H1 (cell line): ENCODE measurements around the gene ZNF548. TPM values are rescaled to one million over a fixed set of nuclear protein-coding genes. Genes with fewer than 3 reads are reported as not detected.

Experiments
- CTCF ChIA-PET: fragments of 300-600 bp; sonication (Branson Sonifier 250); formaldehyde crosslinking; loops from one replicate; lab custom pipeline; 2021; ENCODE audit not compliant: partially characterized antibody; lab: Charles Lee
- POLR2A ChIA-PET: fragments of 300-600 bp; sonication (Branson Sonifier 250); formaldehyde crosslinking; loops from one replicate; lab custom pipeline; 2021; ENCODE audit warnings: inconsistent platforms; ENCODE audit not compliant: partially characterized antibody; lab: Charles Lee
- DNase-seq, 2 experiments: peaks; one replicate each; pipeline versions ENCODE4 v3.0.0 to v3.0.0-alpha.2; 2010 to 2022; ENCODE audit warnings: low spot score in 2 of 2, low read depth in 1 of 2, mixed read lengths in 1 of 2
- FAIRE-seq: peaks from 2 replicates; lab custom pipeline; 2011; peaks lifted over from hg19 to GRCh38; lab: Jason Lieb, UNC
- H2AFZ ChIP-seq: 2 replicates; pipeline ENCODE4 v1.8.1; 2012; ENCODE audit warnings: low read length, inconsistent platforms
- H2AK5ac ChIP-seq: 2 replicates; pipeline ENCODE4 v1.6.1; 2013; ENCODE audit warnings: low read depth, low read length
- H2BK120ac ChIP-seq: replicated peaks from 2 replicates; pipeline ENCODE3; 2013; ENCODE audit warnings: low read depth, low read length, inconsistent platforms
- H2BK12ac ChIP-seq: 2 replicates; pipeline ENCODE4 v1.6.1; 2013; ENCODE audit warnings: low read depth, low read length
- H2BK15ac ChIP-seq: 2 replicates; pipeline ENCODE4 v1.6.1; 2013; ENCODE audit warnings: low read length
- H2BK20ac ChIP-seq: 2 replicates; pipeline ENCODE4 v1.6.1; 2013; ENCODE audit warnings: low read length
- H2BK5ac ChIP-seq: 2 replicates; pipeline ENCODE4 v1.6.1; 2013; ENCODE audit warnings: low read depth, low read length
- H3K14ac ChIP-seq: 2 replicates; pipeline ENCODE4 v1.6.1; 2013; ENCODE audit warnings: inconsistent platforms; ENCODE audit not compliant: insufficient read length
- H3K18ac ChIP-seq: 2 replicates; pipeline ENCODE4 v1.6.1; 2013; ENCODE audit warnings: low read length; ENCODE audit errors: extremely low read depth
- H3K23ac ChIP-seq: 2 replicates; pipeline ENCODE4 v1.6.1; 2013; ENCODE audit warnings: inconsistent platforms; ENCODE audit not compliant: insufficient read length
- H3K23me2 ChIP-seq: 2 replicates; pipeline ENCODE4 v1.6.1; 2013; ENCODE audit warnings: low read depth, low read length
- H3K27ac ChIP-seq: 2 replicates; pipeline ENCODE4 v1.6.1; 2011; ENCODE audit warnings: low read depth, low read length, inconsistent platforms
- H3K27me3 ChIP-seq, 4 experiments: replicated peaks in 1 of 4; 1 replicate in 1 of 4; 2 replicates in 3 of 4; pipeline versions ENCODE4 v1.6.1 to v1.8.1; 2011 to 2013; ENCODE audit warnings: low read length in 3 of 4, mild to moderate bottlenecking in 3 of 4, inconsistent platforms in 2 of 4, mixed read lengths in 2 of 4, moderate library complexity in 1 of 4; ENCODE audit not compliant: control insufficient read depth in 3 of 4, insufficient read depth in 3 of 4; ENCODE audit errors: extremely low read depth in 1 of 4
- H3K36me3 ChIP-seq, 4 experiments: 2 replicates each; pipeline versions ENCODE4 v1.6.1 to v1.8.1; 2011 to 2013; ENCODE audit warnings: mild to moderate bottlenecking in 4 of 4, low read length in 3 of 4, moderate library complexity in 2 of 4, control low read depth in 1 of 4, inconsistent platforms in 1 of 4; ENCODE audit not compliant: insufficient read depth in 4 of 4, control insufficient read depth in 2 of 4
- H3K4ac ChIP-seq: replicated peaks from 2 replicates; pipeline ENCODE3; 2013; ENCODE audit warnings: low read length, low read depth, mixed read lengths, inconsistent platforms; ENCODE audit not compliant: insufficient read length
- H3K4me1 ChIP-seq, 4 experiments: replicated peaks in 1 of 4; 1 replicate in 1 of 4; 2 replicates in 3 of 4; pipeline versions ENCODE4 v1.6.1 to v1.8.1; 2011 to 2013; ENCODE audit warnings: low read length in 3 of 4, inconsistent platforms in 2 of 4, mixed read lengths in 1 of 4; ENCODE audit not compliant: insufficient read depth in 4 of 4, control insufficient read depth in 3 of 4
- H3K4me2 ChIP-seq, 2 experiments: 2 replicates each; pipeline versions ENCODE4 v1.6.1 to v1.8.1; 2011 to 2013; ENCODE audit warnings: low read depth in 2 of 2, low read length in 2 of 2, control low read depth in 1 of 2, inconsistent platforms in 1 of 2, mild to moderate bottlenecking in 1 of 2; ENCODE audit not compliant: insufficient read depth in 1 of 2
- H3K4me3 ChIP-seq, 4 experiments: fragments of 200-600, 300-600 bp in 1 of 4; sonication (generic), shearing (Covaris generic), sonication (Bioruptor Twin) in 1 of 4; 2 replicates each; pipeline versions ENCODE4 v1.5.1 to v1.8.1; 2011 to 2016; ENCODE audit warnings: low read length in 4 of 4, low read depth in 3 of 4, control low read depth in 2 of 4, inconsistent platforms in 2 of 4, mild to moderate bottlenecking in 2 of 4, mixed read lengths in 1 of 4, moderate library complexity in 1 of 4; ENCODE audit not compliant: insufficient read depth in 2 of 4; ENCODE audit errors: extremely low read depth in 1 of 4
- H3K56ac ChIP-seq: replicated peaks from 2 replicates; pipeline ENCODE3; 2013; ENCODE audit warnings: low read depth, mild to moderate bottlenecking, mixed read lengths, low read length, inconsistent platforms; ENCODE audit not compliant: insufficient read length
- H3K79me1 ChIP-seq: 2 replicates; pipeline ENCODE4 v1.6.1; 2013; ENCODE audit warnings: low read depth, low read length, control low read depth
- H3K79me2 ChIP-seq, 2 experiments: 2 replicates each; pipeline versions ENCODE4 v1.6.1 to v1.8.1; 2012 to 2013; ENCODE audit warnings: low read length in 2 of 2, mild to moderate bottlenecking in 2 of 2, inconsistent platforms in 1 of 2; ENCODE audit not compliant: insufficient read depth in 2 of 2, control insufficient read depth in 1 of 2
- H3K9ac ChIP-seq, 4 experiments: replicated peaks in 1 of 4; 1 replicate in 1 of 4; 2 replicates in 3 of 4; pipeline versions ENCODE4 v1.6.1 to v1.8.1; 2011 to 2013; ENCODE audit warnings: low read depth in 3 of 4, low read length in 3 of 4, control low read depth in 2 of 4, mild to moderate bottlenecking in 2 of 4, moderate library complexity in 2 of 4, inconsistent platforms in 1 of 4; ENCODE audit errors: extremely low read depth in 1 of 4
- H3K9me3 ChIP-seq, 2 experiments: 2 replicates each; pipeline versions ENCODE4 v1.6.1 to v1.8.1; 2012 to 2013; ENCODE audit warnings: mild to moderate bottlenecking in 2 of 2, moderate library complexity in 2 of 2, control low read depth in 1 of 2, inconsistent platforms in 1 of 2, low read depth in 1 of 2, low read length in 1 of 2, mixed read lengths in 1 of 2; ENCODE audit not compliant: insufficient read depth in 2 of 2
- H4K20me1 ChIP-seq, 2 experiments: replicated peaks in 1 of 2; 2 replicates each; pipeline versions ENCODE3 to v1.8.1; 2011 to 2013; ENCODE audit warnings: inconsistent platforms in 2 of 2, low read length in 2 of 2, mild to moderate bottlenecking in 1 of 2; ENCODE audit not compliant: insufficient read depth in 2 of 2, control insufficient read depth in 1 of 2
- H4K5ac ChIP-seq: 2 replicates; pipeline ENCODE4 v1.6.1; 2013; ENCODE audit warnings: low read length, low read depth, mixed read lengths, inconsistent platforms; ENCODE audit not compliant: insufficient read length
- H4K8ac ChIP-seq: 2 replicates; pipeline ENCODE4 v1.8.0; 2013; ENCODE audit warnings: mild to moderate bottlenecking, moderate library complexity, low read length, inconsistent platforms; ENCODE audit not compliant: insufficient read depth; ENCODE audit errors: extremely low read depth
- H4K91ac ChIP-seq: replicated peaks from 2 replicates; pipeline ENCODE3; 2013; ENCODE audit warnings: low read length, mixed read lengths, inconsistent platforms; ENCODE audit not compliant: insufficient read length
- ATF3 ChIP-seq: IDR thresholded peaks from 2 replicates; pipeline ENCODE4 v1.6.1; 2011; ENCODE audit warnings: low read depth, mild to moderate bottlenecking, low read length; ENCODE audit not compliant: insufficient read depth
- BACH1 ChIP-seq: IDR thresholded peaks from 2 replicates; pipeline ENCODE4 v1.6.1; 2012; ENCODE audit warnings: low read length, improper control_type of control experiment
- CEBPB ChIP-seq: IDR thresholded peaks from 2 replicates; pipeline ENCODE4 v1.6.1; 2012; ENCODE audit warnings: low read depth, low read length
- CHD1 ChIP-seq: IDR thresholded peaks from 2 replicates; pipeline ENCODE4 v1.6.1; 2012; ENCODE audit warnings: low read depth, low read length, improper control_type of control experiment
- E2F6 ChIP-seq: IDR thresholded peaks from 2 replicates; pipeline ENCODE4 v1.6.1; 2012; ENCODE audit warnings: inconsistent platforms
- GTF2F1 ChIP-seq: IDR thresholded peaks from 2 replicates; pipeline ENCODE4 v1.6.1; 2012; ENCODE audit warnings: low read depth, low read length, improper control_type of control experiment, borderline replicate concordance
- PHF8 ChIP-seq: fragments of 200-600 bp; sonication (generic); conservative IDR thresholded peaks from 2 replicates; pipeline ENCODE4 v1.7.1; 2012; ENCODE audit warnings: low read depth, mild to moderate bottlenecking, inconsistent platforms, low read length, moderate library complexity
- SAP30 ChIP-seq: fragments of 300-600 bp; sonication (generic); IDR thresholded peaks from 2 replicates; pipeline ENCODE4 v1.7.1; 2012; ENCODE audit warnings: low read length, moderate library complexity, mild to moderate bottlenecking, inconsistent platforms; ENCODE audit not compliant: insufficient read depth, insufficient replicate concordance
- SUZ12 ChIP-seq: fragments of 200-600 bp; sonication (generic); IDR thresholded peaks from 2 replicates; pipeline ENCODE4 v1.6.1; 2012; ENCODE audit warnings: mild to moderate bottlenecking, inconsistent platforms, low read length, moderate library complexity, mixed read lengths
- YY1 ChIP-seq: IDR thresholded peaks from 2 replicates; pipeline ENCODE4 v1.6.1; 2011; ENCODE audit warnings: low read depth, mild to moderate bottlenecking, low read length
- WGBS, 2 experiments: shearing (Covaris generic) in 1 of 2; methylation state at CpG; one replicate each; pipeline versions ENCODE4 v1.1.6 to v1.1.7; 2013 to 2015; ENCODE audit warnings: low lambda C conversion rate in 2 of 2, mixed read lengths in 2 of 2, inconsistent platforms in 1 of 2, low coverage in 1 of 2, missing lambda C conversion rate in 1 of 2; ENCODE audit not compliant: insufficient replicate concordance in 2 of 2, insufficient coverage in 1 of 2, insufficient read length in 1 of 2; ENCODE audit errors: extremely low coverage in 1 of 2, missing lambda C conversion rate in 1 of 2; 5-methylcytosine and 5-hydroxymethylcytosine counted together
- polyA plus RNA-seq, 7 experiments: library from polyadenylated mRNA; depleted of rRNA in 3 of 7; stranded (reverse) in 5 of 7; unstranded in 2 of 7; fragments of >200 nt in 5 of 7; fragments of 200-250 nt in 2 of 7; gene quantifications; 1 replicate in 5 of 7; 2 replicates in 1 of 7; 4 replicates in 1 of 7; pipeline versions ENCODE4 v1.2.1 to v1.2.3, GENCODE V29; 2011 to 2013; ENCODE audit warnings: missing spikeins in 2 of 7, mixed read lengths in 2 of 7
- total RNA-seq: library from RNA; stranded (reverse); fragmentation: NEBNext Ultra II Directional; extraction: Animal tissue kit (Norgen Biotek cat#: 25700); gene quantifications from 2 replicates; pipeline ENCODE4 v1.2.1, GENCODE V29; 2021

The ZNF548 gene
- total and polyA plus RNA-seq, 2 of the 8 experiments (the other 6 are each of a cell fraction or from before 2014, with no cell fraction given): 7.4 to 9.9 TPM

GRCh38 chr19:57434386-57435061 lies 44.9 kb downstream of the ZNF548 start:
- H3K4me3 ChIP-seq: peak overlapping the region; percentile 64 to 89 (median 81)
- peak overlapping the region; percentile 13; the same call in 1 of the 2 replicates for H2BK12ac ChIP-seq
- peak overlapping the region; percentile 4 for H4K5ac ChIP-seq
- ChIA-PET CTCF (interaction anchor here (0.7 to 3.6 kb wide), 3 partner anchors 8 to 29 kb away, joined by 3 to 10 read pairs (median 3); no protein-coding TSS in a partner anchor), POLR2A (interaction anchor here (0.8 to 7.0 kb wide), 22 partner anchors 9 to 476 kb away, joined by 3 to 49 read pairs (median 5); partner anchors contain the start of genes ZNF154, ZNF17, ZNF419 and ZNF548)
- FAIRE-seq (peak; percentile 68), DNase-seq (peak in 1 of 2 experiments; percentile 49)
- peak overlapping the region; percentile 76 for H3K27ac ChIP-seq
- peaks cover 0 to 5% (median 3%) of the 10 kb centered on the region in 4 experiments; a peak in 2 of 8 replicates for H3K36me3 ChIP-seq
- H2BK5ac ChIP-seq: peak overlapping the region; percentile 72
- H3K79me1 ChIP-seq: peaks cover 10% of the 10 kb centered on the region
- H2AFZ ChIP-seq: peak overlapping the region; percentile 52; the same call in 1 of the 2 replicates
- H3K9ac ChIP-seq: peak overlapping the region; percentile 77 to 94 (median 86)
- WGBS, 2 experiments: 33% methylated on average over 15 of the region's 15 CpGs; no CpG with 5 or more reads in 1 of the 2 experiments
- H4K8ac ChIP-seq: no peak overlapping the region
- 0 out of 2 replicates have a peak overlapping the region, but pooled peaks have one; percentile 54 for H2BK15ac ChIP-seq
- peaks cover 0 to 5% of the 10 kb centered on the region in 2 experiments for H4K20me1 ChIP-seq
- H3K27me3 ChIP-seq: no peaks in the 10 kb centered on the region
- H3K23me2 ChIP-seq: peaks cover 4% of the 10 kb centered on the region
- H3K23ac ChIP-seq: no peak overlapping the region
- no peak overlapping the region for H2AK5ac ChIP-seq
- peaks cover 15 to 38% of the 10 kb centered on the region in 2 experiments for H3K79me2 ChIP-seq
- no peak overlapping the region for H2BK20ac ChIP-seq
- H3K14ac ChIP-seq: no peak overlapping the region
- H3K4me1 ChIP-seq: peaks cover 0 to 7% (median under 1%) of the 10 kb centered on the region in 4 experiments; a peak in 2 of 7 replicates
- H3K4ac ChIP-seq: no peak overlapping the region
- no peaks in the 10 kb centered on the region; a peak in 1 of 4 replicates for H3K9me3 ChIP-seq
- peak overlapping the region; percentile 68 to 73 for H3K4me2 ChIP-seq
- H3K56ac ChIP-seq: peak overlapping the region; percentile 67
- H4K91ac ChIP-seq: no peak overlapping the region
- no peak overlapping the region for H2BK120ac ChIP-seq
- peak overlapping the region; percentile 33 for H3K18ac ChIP-seq
- TF ChIP-seq SUZ12 (no peak), ATF3 (no peak), CHD1 (no peak), PHF8 (no peak), GTF2F1 (no peak), E2F6 (no peak), BACH1 (no peak), YY1 (no peak), SAP30 (no peak), CEBPB (no peak)
